GM19467 (cell line): Measurements from ENCODE around the gene ITGAE.

Experiments
- ATAC-seq: cut with Tn5 transposase; IDR thresholded peaks from one replicate; pipeline ENCODE4 v1.9.1; 2021; ENCODE audit warnings: mild to moderate bottlenecking, moderate library complexity; ENCODE audit not compliant: unreplicated experiment

ITGAE gene

DNA sequence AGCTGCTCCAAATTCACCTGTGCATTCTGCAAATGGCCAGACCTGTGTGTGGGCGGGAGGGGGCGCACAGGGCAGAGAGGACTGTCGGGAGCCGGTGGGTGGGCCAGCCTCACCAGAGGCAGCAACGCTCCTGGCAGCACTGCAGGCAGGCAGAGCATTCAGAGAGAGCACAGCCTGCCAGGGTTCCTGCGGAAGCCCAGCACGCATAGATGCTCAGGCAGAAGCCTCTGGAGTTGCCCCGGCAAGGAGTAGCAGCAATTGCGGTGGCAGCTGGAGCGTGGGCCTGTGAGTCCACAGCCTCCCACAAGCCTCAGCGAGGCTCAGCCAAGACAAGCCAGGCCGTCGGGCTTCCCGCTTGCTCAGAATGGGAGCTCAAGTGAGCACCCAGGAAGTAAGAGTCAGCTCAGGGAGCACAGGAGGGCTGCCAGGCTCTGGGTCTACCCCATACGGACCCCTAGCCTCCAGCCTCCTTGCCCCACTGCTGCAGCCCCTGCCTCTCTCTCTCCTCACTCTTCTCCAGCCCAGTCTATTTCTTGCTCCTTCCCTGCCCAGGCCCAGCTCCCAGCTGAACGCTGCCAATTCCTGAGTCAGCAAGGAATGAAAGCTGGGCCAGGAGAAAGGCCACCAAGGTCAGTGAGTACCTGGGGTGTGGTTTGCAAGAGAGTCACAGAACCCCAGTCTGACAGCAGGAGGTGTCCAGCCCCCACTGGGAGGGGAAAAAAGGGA, 122.7 kb downstream of the ITGAE start:
- ATAC-seq: no peak

- ATAC-seq: no peak
Observed at GRCh38 chr17:3675886-3676285, 125.1 kb downstream of the ITGAE start.

- no peak for ATAC-seq
Observed at GRCh38 chr17:3672571-3672970, 128.4 kb downstream of the ITGAE start.

DNA sequence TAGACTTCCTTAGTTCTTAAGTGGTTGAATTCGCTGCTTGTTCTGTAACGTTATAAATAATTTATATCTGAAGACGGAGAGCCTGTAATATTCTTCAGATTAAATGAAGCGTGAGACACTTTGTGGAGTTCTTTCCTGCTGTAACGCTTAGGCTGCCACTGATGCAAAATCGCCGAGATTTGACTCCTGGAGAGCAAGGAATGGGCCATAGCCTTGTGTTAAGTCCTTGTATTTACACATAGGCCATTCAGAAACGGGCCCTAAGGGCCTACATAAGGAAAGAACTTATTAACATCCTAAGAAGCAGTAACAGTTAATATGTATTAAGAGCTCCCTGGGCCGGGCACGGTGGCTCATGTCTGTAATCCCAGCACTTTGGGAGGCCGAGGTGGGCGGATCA, 131.4 kb downstream of the ITGAE start:
- ATAC-seq: no peak

DNA sequence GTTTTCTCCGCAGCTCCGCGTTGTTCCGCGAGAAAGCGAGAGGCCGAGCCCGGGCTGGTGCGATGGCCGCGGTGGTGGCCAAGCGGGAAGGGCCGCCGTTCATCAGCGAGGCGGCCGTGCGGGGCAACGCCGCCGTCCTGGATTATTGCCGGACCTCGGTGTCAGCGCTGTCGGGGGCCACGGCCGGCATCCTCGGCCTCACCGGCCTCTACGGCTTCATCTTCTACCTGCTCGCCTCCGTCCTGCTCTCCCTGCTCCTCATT, 132.0 kb downstream of the ITGAE start:
- ATAC-seq: peak; percentile 5

DNA sequence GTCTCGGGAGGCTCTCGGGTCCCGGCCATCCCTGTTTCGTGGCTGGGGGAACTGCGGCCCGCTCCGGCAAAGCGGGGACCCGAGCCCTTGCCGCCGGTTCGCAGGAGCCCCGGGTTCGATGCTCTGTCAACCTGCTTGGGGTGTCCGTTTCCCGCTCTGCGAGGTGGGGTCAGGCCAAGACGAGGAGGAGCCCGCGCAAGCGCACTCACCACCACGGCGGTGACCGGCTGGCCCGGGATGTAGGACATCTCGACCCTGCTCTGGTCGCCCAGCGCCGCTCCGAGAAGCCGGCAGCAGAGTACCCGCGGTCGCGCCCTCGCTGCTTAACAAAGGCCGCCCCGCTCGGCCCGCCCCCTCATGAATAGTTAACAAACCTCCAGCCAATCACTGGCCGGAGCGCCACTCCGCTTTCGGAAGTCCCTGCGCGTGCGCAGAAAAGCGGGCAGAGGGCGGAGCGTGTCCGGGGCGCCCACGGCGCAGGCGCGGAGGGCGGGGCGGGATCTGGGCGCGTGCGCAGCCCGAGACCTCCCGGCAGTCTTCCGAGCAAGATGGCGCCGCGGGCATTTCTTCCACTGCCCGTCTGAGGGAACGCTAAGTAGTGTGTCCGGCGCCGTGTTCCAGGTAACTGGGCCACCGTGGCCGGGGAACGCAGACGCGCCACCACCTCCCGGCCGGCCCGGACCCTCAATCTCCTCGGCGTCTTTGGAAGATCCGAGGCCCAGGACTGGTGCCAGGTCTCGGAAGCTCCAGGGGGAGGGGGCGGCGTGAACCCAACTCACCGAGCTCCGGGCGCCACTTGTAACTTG, 132.5 kb downstream of the ITGAE start, which contains the start of the genes EMC6 and TAX1BP3:
EMC6 (plus strand) TSS at position 534 of the 806 bp plus-strand sequence. CDS start 335 bp downstream, outside the sequence.
TAX1BP3 (minus strand) TSS at position 300 of the 806 bp plus-strand sequence; CDS start at position 248, 52 bp downstream.
- peak; percentile 83 for ATAC-seq

DNA sequence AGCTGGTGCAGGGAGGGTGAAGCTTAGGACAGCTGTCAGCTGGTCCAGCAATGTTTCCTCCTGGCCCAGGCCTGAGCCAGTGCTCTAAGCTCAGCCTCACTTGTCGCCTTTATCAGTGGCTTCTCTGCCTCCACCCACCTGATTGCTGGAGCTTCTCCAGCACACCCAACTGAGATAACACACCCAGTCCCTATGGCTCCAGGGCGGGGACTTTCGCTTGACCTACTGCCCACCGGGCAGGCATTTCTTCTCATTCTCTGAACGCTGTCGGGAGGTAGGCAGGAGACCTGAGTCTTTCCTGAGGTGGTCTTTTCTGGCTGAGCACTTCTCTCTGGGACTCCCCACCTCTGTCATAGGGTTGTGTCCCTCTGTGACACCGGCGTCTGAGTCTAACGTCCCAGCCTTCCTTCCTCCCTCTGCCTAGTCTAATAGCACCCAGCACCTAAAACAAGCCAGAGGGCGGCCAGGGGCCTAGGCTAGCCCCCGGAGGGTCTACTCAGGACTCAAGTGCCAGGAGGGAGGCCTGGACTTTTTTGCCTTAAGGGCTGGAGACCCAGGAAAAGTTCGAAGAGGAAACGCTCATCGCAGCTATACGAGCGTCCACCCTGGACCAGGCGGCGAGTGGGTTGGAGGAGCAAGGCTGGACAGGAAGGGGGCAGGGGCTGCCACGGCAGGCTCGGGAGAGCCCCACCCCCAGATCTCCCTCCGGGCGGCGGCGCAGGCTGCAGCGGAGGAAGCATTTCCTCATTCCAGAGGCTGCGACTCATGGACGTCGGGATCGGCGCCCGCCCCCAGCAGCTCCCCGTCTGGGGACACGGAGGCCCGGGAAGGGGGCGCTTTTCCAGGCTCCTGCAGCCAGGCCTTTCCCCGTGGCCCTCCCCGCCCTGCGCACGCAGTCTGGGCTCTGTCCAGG, 133.4 kb downstream of the ITGAE start:
- ATAC-seq: peak; percentile 7

DNA sequence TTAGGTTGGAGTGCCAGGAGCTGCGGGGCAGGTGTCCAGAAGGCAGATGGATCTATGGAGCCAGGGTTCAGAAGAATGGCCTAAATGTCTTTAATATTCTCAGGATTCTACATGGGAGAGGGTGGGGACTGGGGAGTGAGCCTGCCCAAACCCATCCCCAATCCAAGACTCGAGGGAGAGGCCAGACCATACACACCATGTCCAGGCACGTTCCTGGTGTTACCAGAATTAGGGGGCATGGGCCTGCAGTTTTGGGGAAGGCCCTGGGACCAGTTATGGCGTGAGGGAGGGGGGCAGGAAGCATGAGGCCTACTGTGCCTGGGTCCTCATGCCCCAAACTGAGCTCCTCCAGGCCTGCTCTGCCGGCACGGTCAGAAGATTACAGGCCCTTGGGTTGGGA, 134.5 kb downstream of the ITGAE start:
- ATAC-seq: no peak

DNA sequence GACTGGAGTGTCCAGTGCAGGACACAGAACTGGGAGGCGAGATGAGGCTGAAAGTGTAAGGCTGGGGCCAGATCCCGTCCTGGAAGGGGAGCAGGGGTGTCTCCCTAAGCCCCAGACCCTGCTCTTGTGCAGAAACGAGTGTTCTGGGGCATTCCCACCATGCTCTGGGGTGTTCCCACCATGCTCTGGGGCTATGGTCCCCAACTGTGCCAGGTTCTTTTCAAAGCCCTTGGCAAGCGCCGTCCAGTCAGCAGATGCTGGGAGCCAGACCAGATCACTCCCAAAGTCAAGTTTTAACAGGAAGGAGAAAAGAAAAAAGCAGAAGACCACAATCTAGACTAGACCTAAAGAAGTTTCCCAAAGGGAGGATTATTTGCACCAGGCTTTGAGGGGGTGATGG, 135.2 kb downstream of the ITGAE start:
- no peak for ATAC-seq
